ENCODE data around the gene NT5M. TPM values are rescaled to one million over a fixed set of nuclear protein-coding genes. Genes with fewer than 3 reads are reported as not detected.
"Not testable (repeated sequence)": the region's sequence is repeated elsewhere in the genome, so short reads cannot be mapped to it uniquely, and the experiment has no call there.

The NT5M gene
- total RNA-seq, 1 donor from 2014 or later = 4.6 TPM

- peaks cover 80 to 84% of the 10 kb centered on the region in 2 donors for H3K36me3 ChIP-seq
These were observed 44.2 kb upstream of the NT5M start for GRCh38 chr17:17258998-17259397.

GRCh38 chr17:17264430-17264829, 38.7 kb upstream of the NT5M start:
- peaks cover 84 to 89% of the 10 kb centered on the region in 2 donors for H3K36me3 ChIP-seq
- no peak for TF ChIP-seq CTCF (IDR thresholded peaks at IDR 0.05)
- H3K4me3 ChIP-seq = no peak overlapping the region
- H3K27me3 ChIP-seq = no peaks in the 10 kb centered on the region
- DNase-seq (ENCODE audit: low spot score in 2 of 2) = no peak
- intact Hi-C loops (cut with DNase I) = no loop called here
- no peak overlapping the region for H3K27ac ChIP-seq
- H3K4me1 ChIP-seq = no peaks in the 10 kb centered on the region
- H3K9me3 ChIP-seq = no peaks in the 10 kb centered on the region

More at GRCh38 chr17:17258998-17259397, 44.2 kb upstream of the NT5M start:
- DNase-seq (ENCODE audit: low spot score in 2 of 2) = no peak
- no peak for TF ChIP-seq CTCF (IDR thresholded peaks at IDR 0.05)
- Histone ChIP-seq H3K27me3 (no peaks in the 10 kb centered on the region), H3K9me3 (no peaks in the 10 kb centered on the region), H3K27ac (no peak overlapping the region), H3K4me1 (no peaks in the 10 kb centered on the region), H3K4me3 (no peak overlapping the region)
- intact Hi-C loops (cut with DNase I) = no loop called here

GRCh38 chr17:17269926-17270773, 33.0 kb upstream of the NT5M start:
- intact Hi-C loops (cut with DNase I) = no loop called here
- Histone ChIP-seq H3K4me1 (no peaks in the 10 kb centered on the region), H3K27me3 (no peaks in the 10 kb centered on the region), H3K9me3 (no peaks in the 10 kb centered on the region), H3K27ac (no peak overlapping the region), H3K36me3 (peaks cover 79 to 87% of the 10 kb centered on the region in 2 donors), H3K4me3 (no peak overlapping the region)
- DNase-seq (ENCODE audit: low spot score in 2 of 2) = no peak
- TF ChIP-seq CTCF (IDR thresholded peaks at IDR 0.05) = no peak

GRCh38 chr17:17275971-17276370, 27.2 kb upstream of the NT5M start:
- Histone ChIP-seq H3K9me3 (no peaks in the 10 kb centered on the region), H3K4me1 (peaks cover 5 to 14% of the 10 kb centered on the region in 2 donors), H3K27ac (no peak overlapping the region), H3K4me3 (no peak overlapping the region), H3K27me3 (no peaks in the 10 kb centered on the region), H3K36me3 (peaks cover 35 to 40% of the 10 kb centered on the region in 2 donors)
- TF ChIP-seq CTCF (IDR thresholded peaks at IDR 0.05) = no peak
- intact Hi-C loops (cut with DNase I) = no loop called here
- DNase-seq (ENCODE audit: low spot score in 2 of 2) = no peak

- H3K9me3 ChIP-seq; H3K4me3 ChIP-seq; intact Hi-C loops (cut with DNase I); DNase-seq (ENCODE audit: low spot score in 2 of 2); H3K27me3 ChIP-seq; H3K27ac ChIP-seq: not testable (repeated sequence)
- Histone ChIP-seq H3K36me3 (peaks cover 25 to 33% of the 10 kb centered on the region in 2 donors), H3K4me1 (peaks cover 5 to 14% of the 10 kb centered on the region in 2 donors)
These were observed 25.7 kb upstream of the NT5M start for GRCh38 chr17:17277431-17277830.

GRCh38 chr17:17279316-17279715, 23.9 kb upstream of the NT5M start:
- no peak for TF ChIP-seq CTCF (IDR thresholded peaks at IDR 0.05)
- intact Hi-C loops (cut with DNase I) = no loop called here
- no peaks in the 10 kb centered on the region for H3K27me3 ChIP-seq
- H3K4me1 ChIP-seq = peaks cover 5 to 14% of the 10 kb centered on the region in 2 donors
- DNase-seq (ENCODE audit: low spot score in 2 of 2) = no peak
- H3K36me3 ChIP-seq = peaks cover 10 to 15% of the 10 kb centered on the region in 2 donors
- no peak overlapping the region for H3K27ac ChIP-seq
- no peaks in the 10 kb centered on the region for H3K9me3 ChIP-seq
- H3K4me3 ChIP-seq = peak overlapping the region; percentile 88 to 92
